GM12873 (cell line): ENCODE measurements around the gene KMT2E.

Source experiments
- TF ChIP-seq, protein P1 (sequence below): IDR thresholded peaks from 2 replicates; pipeline ENCODE4 v1.5.1; 2012; ENCODE audit warnings: low read depth, mild to moderate bottlenecking, moderate library complexity, low read length, control low read depth; ENCODE audit not compliant: insufficient read depth; ENCODE audit errors: missing control alignments

The KMT2E gene

GRCh38 chr7:105132835-105133234 lies 118.8 kb downstream of the KMT2E start:
- TF ChIP-seq, protein P1, sequence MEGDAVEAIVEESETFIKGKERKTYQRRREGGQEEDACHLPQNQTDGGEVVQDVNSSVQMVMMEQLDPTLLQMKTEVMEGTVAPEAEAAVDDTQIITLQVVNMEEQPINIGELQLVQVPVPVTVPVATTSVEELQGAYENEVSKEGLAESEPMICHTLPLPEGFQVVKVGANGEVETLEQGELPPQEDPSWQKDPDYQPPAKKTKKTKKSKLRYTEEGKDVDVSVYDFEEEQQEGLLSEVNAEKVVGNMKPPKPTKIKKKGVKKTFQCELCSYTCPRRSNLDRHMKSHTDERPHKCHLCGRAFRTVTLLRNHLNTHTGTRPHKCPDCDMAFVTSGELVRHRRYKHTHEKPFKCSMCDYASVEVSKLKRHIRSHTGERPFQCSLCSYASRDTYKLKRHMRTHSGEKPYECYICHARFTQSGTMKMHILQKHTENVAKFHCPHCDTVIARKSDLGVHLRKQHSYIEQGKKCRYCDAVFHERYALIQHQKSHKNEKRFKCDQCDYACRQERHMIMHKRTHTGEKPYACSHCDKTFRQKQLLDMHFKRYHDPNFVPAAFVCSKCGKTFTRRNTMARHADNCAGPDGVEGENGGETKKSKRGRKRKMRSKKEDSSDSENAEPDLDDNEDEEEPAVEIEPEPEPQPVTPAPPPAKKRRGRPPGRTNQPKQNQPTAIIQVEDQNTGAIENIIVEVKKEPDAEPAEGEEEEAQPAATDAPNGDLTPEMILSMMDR, result no peak

- TF ChIP-seq, protein P1, result no peak
Measured at GRCh38 chr7:105133358-105133757, 119.4 kb downstream of the KMT2E start.

DNA sequence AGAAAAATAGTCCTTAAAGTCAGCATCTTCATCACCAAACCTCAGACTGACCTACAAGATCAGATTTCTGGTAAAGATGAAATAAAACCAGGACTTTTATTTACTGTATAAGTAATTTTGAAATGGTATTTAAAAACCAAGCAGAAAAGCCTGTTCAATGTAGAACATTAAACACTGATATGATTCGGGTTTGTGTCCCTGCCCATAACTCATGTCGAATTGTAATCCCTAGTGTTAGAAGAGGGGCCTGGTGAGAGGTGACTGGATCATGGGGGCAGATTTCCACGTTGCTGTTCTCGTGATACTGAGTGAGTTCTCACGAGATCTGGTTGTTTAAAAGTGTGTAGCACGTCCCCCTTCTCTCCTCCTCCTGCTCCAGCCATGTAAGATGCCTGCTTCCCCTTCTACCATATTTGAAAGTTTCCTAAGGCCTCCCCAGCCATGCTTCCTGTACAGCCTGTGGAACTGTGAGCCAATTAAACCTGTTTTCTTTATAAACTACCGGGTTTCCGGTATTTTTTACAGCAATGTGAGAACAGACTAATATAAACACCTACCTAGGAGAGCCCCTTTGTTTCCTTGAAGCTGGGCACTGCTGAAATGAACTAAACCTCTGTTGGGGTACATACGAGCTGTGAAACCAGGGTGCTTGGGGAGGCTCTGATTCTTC lies 120.1 kb downstream of the KMT2E start:
- TF ChIP-seq, protein P1, result no peak

- TF ChIP-seq, protein P1, result no peak
Measured at GRCh38 chr7:105136221-105136620, 122.2 kb downstream of the KMT2E start.

DNA sequence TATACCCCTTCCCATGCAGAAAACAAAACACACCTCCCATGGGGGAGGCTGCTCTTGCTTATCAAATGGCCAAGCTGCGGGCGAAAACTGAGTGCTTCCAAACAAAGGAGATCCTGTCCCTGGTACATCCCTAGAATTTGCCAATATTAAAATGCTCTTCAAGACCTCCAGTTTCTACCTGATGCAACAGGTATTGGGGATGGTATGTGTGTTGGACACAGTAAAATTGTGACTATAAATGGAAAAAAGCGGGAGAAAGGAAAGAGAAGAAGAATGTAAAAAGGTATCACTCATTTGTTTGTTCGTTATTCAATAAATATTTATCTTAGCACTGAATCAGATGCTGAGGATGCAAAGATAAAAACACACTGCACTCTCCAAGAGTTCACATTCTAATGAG lies 123.9 kb downstream of the KMT2E start:
- TF ChIP-seq, protein P1, result no peak

GRCh38 chr7:105139381-105139780 lies 125.4 kb downstream of the KMT2E start:
- TF ChIP-seq, protein P1, result no peak

GRCh38 chr7:105141068-105141467 lies 127.1 kb downstream of the KMT2E start:
- TF ChIP-seq, protein P1, result peak; percentile 45

GRCh38 chr7:105149827-105150226 lies 135.8 kb downstream of the KMT2E start:
- TF ChIP-seq, protein P1, result no peak
